HG03469 (cell line): ENCODE measurements around the gene MEPCE.

Experiments
- ATAC-seq: cut with Tn5 transposase; IDR thresholded peaks from one replicate; pipeline ENCODE4 v1.9.1; 2021; ENCODE audit warnings: mild to moderate bottlenecking, moderate library complexity, moderate number of reproducible peaks; ENCODE audit not compliant: unreplicated experiment

MEPCE gene

DNA sequence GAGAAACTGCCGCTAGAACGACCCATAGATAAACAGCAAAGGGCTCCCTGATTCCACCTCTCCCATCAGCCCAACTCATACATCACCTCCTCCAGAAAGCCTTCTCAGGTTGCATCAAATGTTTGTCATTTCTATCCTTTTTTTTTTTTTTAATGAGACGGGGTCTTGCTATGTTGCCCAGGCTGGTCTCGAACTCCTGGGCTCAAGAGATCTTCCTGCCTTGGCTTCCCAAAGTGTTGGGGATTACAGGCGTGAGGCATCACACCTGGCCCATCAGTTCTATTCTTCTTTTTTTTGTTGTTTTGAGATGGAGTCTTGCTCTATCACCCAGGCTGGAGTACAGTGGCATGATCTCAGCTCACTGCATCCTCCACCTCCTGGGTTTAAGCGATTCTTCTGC is 27.4 kb downstream of the MEPCE start:
- no peak for ATAC-seq

DNA sequence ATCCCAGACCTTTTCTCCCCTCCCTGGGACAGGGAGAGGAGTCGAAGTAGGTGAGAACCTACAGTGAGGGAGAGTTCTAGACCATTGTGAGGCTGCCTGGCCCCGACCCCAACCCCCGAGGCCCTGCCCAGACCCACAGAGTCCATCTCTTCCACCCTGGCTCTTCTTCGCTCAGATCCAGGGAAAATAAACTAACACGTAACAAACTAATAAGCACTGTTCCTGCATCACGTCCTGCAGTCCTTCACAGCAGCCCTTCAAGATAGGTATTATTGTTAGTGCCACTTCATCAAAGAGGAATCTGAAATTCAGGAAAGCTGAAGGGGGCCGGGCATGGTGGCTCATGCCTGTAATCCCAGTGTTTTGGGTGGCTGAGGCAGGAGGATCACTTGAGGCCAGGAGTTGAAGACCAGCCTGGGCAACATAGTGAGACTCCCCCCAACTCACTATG is 34.6 kb downstream of the MEPCE start, which contains the start of gene SPACDR:
SPACDR (minus strand) TSS at position 51 of the 451 bp plus-strand sequence. CDS start 235 bp downstream, outside the sequence.
- no peak for ATAC-seq

DNA sequence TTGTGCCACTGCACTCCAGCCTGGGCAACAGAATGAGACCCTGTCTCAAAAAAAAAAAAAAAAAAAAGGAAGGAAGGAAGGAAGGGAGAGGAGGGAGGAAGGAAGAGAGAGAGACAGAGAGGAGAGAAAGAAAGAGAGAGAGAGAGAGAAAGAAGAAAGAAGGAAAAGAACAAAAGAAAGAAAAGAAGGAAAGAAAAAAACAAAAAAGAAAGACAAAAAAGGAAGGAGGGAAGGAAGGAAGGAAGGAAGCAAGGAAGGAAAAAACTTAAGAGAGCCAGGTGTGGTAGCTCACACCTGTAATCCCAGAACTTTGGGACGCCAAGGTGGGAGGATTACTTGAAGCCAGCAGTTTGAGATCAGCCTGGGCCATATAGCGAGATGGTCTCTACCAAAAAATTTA is 35.2 kb downstream of the MEPCE start:
- no peak for ATAC-seq

DNA sequence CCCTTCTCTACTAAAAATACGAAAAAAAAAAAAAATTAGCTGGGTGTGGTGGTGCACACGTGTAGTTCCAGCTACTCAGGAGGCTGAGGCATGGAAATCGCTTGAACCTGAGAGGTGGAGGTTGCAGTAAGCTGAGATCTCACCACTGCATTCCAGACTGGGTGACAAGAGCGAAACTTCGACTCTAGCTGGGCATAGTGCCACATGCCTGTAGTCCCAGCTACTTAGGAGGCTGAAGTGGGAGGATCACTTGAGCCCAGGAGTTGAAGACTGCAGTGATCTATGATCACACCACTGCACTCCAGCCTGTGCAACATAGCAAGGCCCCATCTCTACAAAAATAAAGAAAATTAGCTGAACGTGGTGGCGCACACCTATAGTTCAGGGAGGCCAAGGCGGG is 35.7 kb downstream of the MEPCE start:
- ATAC-seq: no peak

DNA sequence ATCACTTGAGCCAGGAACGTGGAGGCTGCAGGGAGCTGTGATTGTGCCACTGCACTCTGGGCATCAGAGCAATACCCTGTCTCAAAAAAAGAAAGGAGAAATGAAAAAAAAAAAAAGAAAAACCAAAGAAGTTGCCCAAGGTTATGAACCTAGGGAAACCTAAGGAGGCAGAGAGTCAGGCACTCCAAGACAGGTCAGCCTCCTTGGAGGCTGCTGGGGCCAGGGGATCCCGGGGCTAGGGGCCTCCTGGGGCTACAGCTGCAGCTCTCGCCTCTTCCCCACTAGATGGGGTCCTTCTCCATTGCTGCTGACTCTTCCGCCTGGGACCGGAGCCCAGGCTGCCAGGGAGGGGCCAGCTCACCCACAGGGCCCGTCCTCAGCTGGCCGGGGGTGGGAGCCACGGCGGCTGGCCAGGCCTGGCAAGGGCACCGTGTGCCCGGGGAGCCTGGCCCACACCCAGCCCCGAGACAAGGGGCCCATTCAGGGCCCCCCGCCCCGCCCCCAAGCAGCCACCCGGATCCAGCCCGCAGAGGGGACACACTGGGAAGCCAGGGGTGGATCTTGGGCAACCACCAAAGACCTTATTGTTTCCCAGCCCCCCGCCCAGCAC is 36.2 kb downstream of the MEPCE start:
- no peak for ATAC-seq

DNA sequence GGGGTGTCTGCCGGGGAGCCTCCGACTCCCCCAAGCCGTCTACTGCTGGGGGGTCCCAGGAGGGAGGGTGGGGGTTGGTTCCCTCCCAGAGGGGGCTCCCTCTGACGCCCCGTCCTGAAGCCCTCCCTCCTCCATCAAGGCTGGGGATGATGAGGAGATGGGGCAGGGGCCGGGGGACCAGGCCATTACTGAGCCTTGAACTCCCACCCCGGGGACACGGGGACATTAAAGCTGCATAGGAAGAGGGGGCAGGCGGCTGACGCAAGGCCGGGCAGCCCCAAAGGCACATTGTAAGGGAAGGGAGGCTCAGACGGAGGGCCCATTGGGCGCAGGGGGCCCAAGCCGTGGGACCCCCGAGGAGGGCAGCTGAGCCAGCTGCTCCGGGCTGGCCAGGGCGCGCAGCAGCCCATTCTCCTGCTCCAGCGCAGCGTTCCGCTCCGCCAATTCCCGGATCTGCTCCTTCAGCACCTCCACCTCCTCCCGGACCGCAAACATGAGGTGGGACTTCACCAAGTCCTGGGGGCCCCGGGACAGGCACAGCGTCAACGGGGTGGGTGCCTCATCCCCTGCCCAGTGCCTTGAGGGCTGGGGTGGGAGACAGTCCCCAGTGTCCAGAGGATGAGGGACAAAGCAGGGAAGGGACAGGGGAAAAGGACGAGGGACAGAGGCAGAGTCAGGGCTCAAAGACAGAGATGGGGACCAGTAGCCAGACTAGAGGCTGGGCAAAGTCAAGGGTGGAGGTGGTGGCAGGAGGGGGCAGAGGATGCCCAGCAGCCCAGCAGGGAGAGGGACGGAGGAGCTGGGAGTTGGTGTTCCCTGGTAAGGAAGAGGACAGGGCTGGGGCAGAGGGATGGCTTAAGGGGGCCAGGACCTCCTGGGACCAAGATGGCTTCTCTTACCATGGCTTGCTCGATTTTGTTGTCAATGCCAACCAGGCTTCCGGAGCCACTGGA is 37.3 kb downstream of the MEPCE start:
- no peak for ATAC-seq

DNA sequence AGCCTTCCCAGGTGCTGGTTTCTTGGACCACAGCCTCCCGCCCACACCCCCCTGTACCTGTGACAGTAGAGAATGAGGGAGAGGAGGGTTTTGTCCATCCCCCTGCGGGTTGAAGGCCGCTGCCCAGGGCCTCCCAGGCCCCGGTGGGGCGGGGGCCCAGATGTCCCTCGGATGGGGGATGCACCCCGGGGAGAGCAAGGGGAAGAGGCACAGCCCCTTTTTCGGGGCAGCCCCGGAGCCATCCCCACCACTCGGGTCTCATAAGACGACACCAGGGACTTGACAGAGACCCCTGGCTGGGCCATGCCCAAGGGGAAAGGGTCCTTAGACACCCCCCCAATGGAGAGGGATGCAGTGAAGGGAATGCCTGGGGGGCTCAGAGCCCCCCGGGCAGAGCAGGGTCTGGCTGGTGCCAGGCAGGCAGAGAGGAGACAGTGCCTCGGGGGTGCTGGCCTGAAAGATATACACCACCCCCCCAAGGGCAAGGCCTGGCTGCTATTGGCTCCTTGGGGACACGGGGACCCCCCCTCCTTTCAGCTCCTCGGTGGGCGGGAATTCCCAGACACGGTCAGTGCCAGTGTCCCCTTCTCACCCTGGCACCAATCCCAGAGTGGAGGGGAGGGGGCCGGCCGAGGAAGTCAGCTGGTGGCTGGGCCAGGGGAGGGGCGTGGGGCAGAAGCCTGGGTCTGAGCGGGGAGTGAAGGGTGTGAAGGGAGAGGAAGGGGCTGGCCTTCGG is 38.2 kb downstream of the MEPCE start:
- ATAC-seq: no peak

DNA sequence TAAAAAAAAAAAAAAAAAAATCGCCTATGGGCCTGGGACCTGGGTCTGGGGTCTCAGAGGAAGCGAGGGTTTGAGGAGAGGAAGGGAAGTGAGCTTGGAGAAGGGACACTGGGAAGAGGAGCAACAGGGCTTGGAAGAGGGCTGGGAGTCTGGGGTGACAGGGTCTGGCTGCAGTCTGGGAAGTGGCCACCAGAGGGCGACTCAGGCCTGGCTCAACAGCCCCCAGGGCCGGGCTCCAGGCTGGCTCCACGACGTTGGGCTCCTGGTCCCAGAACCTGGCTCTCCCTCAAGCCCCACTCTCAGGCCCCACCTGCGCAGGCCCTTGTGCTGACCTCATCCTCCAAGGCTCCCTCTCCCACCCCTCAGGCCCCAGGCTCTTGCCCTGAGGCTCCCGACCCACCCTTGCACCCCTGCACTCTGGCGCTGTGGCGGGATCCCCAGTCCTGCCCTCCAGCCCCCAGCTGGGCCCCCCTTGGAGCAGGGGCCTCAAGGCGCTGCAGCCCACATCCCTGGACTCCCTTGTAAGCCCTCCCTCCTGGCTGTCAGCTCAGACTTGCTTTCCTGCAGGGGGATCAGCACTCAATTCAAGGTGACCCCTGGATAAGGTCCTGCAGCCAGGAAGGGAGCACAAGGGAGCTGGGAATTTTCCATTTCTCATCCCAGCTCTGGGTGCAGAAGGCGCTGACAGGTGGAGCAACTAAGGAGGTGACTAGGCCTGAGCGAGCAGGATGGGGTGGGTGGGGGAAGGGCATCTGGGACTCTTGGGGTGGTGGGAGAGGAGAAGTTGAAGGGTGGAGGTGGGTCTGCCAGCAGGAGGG is 39.8 kb downstream of the MEPCE start:
- no peak for ATAC-seq

DNA sequence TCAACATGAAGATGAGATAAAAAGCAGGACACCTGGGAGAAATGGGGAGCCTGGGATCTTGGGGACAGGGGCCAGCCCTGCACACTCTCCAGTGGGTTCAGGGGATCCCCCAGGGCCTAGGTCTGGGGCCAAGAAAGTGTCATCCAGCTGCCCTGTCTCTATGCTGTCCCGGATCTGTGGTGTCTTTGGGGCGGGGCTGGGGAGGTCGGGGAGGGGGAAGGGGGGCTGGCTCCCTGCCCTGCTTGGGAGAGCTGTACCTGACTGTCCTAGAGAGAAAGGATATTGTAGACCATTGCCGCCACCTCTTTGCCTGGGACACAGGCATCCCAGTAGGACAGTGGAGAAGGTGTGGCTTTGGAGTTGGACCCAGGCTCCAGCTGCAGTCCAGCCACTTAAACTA is 41.4 kb downstream of the MEPCE start:
- ATAC-seq: no peak

DNA sequence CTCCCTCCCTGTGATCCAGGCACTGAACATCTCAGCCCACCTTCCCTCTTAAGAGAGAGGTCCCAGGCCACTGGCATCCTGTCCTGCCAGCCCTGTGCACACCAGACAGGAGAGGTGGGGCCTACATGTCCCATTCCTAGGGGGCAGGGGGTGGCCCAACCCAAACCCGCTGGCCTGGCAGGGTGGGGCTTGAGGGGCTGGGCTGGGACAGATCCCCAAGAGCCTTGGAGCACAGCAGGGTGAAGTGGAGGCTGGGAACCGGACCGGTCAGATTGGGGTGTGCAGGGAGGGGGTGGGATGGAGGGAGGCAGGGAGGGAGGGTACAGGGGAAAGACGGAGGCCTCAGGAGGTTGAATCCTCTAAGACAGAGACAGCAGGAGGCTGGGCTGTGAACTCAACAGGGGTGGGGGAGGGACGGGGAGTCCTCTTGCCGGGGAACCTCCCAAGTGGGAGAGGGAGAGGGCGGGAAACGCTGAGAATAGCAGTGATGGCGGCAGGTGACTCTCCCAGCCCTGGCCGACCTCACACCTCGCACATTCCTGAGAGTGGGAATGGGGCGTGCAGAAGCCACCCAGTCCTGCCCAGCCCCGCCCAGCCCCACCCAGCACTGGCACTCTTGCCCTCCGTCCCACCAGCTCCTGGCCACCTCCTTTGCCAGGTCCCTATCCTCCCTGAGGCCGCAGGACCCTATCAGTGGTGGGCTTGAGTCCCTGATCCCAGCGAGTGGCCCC is 42.7 kb downstream of the MEPCE start:
- ATAC-seq: no peak

DNA sequence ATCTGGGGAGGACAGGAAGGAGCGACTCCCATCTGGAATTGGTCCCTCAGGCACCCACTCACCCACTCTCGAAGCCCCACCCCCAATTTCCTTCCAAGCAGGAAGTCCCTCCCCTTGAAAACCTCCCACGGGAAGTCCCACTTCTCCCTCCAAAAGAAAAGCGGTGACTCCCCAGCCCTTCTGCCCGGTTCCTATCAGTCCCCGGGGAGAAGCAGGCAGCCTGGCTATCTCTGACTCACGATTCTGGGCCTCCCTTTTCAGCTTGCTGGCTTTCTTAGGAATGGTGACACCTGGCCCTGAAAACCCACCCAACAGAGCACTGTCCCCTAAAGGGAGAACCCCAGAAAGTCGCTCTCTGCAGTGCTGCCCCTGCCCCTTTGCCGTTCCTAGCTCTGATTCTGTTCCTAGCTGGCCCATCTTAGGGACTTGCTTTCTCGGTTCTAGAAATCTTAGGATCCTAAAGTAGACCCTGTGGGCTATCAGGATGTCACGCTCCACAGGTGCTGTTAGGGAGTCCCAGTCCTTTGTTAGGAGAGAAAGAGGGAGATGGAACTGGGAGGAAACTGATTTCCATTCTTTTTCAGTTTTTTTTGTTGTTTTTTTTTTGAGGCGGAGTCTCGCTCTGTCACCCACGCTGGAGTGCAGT is 43.3 kb downstream of the MEPCE start:
- no peak for ATAC-seq

DNA sequence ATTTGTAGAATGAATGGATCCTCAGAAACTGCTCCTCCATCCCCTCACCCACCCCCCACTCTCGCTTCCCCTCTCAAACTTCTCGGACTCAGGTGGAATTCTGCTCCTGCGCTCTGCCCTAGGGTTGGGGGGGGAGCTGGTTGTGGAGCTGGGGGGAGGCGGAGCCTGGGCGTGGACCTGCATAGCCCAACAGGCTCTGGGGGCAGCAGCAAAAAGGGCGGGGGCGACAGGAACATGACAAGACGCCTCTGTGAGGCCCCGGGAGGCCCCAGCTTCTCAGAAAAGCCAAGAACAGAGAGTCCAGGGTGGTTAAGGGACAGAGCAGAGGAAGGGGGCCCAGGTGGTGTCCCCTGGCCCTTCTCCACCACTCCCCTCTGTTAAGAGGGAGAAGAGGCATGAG is 45.9 kb downstream of the MEPCE start:
- ATAC-seq: no peak

DNA sequence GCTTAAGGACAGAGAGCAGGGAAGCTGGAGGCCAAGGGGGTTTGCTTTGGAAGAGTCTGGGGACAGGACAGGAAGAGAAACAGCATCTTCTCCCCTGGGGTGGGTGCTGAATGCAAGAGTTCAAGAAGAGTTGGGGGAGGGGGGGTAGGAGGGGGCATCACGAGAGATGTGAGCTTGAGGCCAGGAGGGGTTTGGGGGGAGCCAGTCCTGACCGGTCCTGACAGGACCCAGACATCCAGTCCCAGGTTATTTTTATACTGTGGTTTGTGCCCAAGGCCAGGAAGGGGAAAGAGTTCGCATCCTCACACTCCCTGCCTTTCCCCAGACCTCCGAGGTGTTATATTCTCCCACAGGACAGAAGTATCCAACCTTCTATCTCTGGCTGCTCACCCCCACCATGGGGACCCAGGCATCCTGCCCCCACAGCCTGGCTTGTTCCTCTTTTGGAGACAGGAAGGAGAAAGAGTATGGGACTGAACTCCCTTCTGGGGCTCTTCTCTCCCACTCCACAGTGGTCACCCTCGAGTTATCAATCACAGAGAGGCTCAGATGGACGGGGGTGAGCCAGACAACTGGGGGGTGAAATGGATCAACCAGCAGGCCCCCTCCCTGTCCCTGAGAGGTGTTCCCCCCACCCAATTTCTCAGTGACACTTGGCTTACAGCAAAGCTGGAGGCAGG is 46.6 kb downstream of the MEPCE start:
- no peak for ATAC-seq

DNA sequence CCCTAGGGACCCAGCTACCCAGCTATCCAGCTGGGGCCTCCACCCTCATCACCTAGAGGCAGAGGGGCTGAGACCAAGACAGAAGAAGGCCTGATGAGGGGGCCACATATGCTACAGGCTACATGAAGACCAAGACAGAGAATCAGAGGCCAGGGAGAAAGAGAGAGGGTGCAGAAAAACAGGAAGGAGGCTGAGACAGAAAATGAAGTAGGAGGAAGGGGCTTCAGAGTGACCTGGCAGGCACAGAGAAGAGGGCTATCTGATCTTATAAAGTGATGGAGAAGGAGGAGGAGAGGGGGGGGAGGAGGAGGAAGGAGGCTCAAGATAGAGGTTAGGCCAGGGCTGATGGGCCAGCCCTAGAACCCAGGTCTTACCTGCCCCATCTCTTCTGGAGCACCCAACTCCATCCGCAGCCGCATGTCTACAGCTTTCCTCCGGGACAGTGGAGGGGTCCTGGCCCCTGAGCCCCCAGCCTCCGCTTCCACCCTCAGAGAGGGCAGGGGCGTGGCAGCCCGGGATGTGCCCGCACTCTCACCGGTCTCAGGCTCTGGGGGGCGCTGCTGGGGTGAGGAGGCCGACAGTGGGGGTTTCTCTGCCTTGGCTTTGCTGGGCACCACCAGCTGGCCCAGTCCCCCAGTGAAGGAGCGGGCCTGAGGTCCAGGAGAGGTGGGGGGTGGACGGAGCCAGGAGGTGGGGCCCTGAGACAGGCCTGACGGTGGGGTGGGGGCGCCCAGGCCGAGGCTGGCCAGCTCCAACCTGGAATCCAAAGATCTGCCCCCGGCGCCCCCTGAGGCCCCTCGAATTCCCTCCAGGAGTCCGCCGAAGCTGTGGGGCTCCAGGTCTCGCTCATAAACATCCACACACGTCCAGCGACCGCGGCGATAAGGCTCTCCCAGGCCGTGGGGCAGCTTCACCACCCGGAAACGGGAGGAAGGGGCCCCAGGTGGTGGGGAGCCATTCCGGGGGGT is 47.6 kb downstream of the MEPCE start:
- no peak for ATAC-seq

DNA sequence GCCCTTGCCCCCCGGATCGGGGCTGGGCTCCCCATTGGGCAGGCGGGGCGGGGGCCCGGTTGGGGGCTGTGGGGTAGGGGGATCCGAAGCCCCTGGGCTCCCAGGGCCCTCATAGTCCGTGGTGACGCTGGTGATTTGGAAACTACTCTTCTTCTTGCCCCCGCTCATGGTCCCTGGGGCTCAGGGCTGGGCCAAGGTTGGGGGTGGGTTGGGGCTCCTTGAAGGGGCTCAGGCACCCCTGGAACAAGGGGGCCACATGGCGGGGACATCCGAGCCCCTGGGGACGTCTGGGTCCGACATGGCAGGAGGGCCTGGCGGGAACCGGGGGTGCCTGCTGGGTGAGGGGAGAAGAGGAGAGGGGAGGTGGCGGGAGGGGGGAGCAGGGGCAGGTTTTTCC is 48.2 kb downstream of the MEPCE start:
- no peak for ATAC-seq

DNA sequence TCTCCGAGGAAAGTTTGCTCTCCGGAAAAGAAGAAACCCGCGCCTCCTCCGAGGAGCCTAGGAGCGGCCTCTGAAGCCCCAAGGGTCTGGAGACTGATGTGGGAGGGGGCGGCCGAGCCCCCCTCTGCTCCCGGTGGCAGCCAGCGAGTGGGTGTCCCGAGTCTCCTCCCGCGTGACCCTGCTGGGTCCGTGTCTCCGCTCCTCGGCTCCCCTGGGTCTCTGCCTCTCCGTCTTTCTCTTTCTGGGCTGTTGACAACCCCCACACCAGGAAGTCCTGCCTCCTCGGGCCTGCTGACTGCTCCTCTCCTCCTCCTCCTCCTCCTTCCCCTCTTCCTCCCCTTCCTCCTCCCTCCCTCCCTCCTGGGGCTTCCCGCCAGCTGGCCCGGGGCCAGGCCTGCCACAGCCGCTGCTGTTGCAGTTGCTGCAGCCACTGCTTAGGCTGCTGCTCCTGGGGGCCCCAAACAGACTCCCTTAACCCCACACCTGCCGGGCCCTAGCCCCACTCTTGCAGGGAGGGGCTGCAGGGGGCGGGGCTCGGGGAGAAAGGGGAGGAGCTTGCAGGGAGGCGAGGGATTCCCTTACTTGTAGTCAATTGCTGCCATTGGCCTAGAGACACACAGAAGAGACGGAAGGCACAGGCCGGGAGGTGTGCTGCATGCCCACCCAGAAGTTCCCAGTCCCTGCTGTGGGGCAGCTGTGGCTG is 49.5 kb downstream of the MEPCE start, which contains the start of gene TSC22D4:
TSC22D4 (minus strand) TSS at position 257 of the 703 bp plus-strand sequence. CDS start 1,176 bp downstream, outside the sequence.
- ATAC-seq: peak; percentile 33

DNA sequence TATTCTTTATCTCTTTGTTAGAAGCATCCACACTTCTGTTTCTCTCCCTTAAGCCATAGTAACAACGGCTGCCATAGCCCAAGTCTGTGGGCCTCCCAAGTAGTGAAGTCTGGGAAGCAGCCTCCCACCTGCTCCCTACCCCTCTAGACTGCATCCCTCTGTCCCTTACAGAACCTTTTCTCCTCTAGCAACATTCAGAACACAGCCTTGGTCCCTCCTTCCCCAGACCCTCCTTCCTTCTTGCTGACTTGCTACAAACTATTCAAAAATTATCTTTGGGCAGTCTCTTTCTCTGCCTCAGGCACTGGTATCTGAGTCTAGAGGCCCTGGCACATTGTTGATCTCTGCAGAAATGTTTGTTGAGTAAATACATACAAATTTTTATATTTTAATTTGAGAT is 51.8 kb downstream of the MEPCE start:
- ATAC-seq: no peak
